ENCODE results near the gene LIN9. TPM values are rescaled to one million over a fixed set of nuclear protein-coding genes. Genes with fewer than 3 reads are reported as not detected.

LIN9 gene
- total RNA-seq, 1 donor from 2014 or later: 8.2 TPM

- Mint-ChIP-seq H3K27me3 (no peaks in the 10 kb centered on the region), H3K4me3 (ENCODE audit: low read depth) (no peak overlapping the region), H3K27ac (no peak overlapping the region), H3K4me1 (ENCODE audit: low read depth) (peaks cover 7% of the 10 kb centered on the region), H3K36me3 (ENCODE audit: insufficient read depth) (peaks cover 3% of the 10 kb centered on the region), H3K9me3 (ENCODE audit: low read depth) (no peaks in the 10 kb centered on the region)
- DNase-seq (ENCODE audit: low spot score, unreplicated experiment): no peak
- no peak for TF ChIP-seq CTCF (IDR thresholded peaks at IDR 0.05; ENCODE audit: unreplicated experiment)
Measured at GRCh38 chr1:226353698-226354525, 44.9 kb upstream of the LIN9 start.

DNA sequence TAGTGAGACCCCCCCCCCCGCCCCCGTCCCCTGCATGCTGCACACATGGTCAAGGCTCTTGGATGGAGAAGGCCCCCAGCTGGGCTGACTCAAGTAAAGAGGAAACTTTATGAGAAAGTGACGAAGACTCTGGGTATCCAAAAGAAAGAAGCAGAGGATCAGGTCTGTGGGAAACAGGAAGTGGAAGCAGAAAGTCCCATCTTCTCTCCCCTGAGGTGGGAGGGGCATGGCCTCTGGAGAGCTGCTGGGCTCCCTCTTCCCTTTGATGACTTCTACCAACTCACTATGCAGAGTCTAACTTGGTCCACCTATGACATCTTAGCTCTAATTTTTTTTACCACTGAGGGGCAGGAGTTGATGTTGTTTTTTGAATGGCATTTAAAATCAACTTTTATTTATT lies 42.7 kb upstream of the LIN9 start:
- peaks cover 8% of the 10 kb centered on the region for H3K4me1 Mint-ChIP-seq (ENCODE audit: low read depth)
- H3K36me3 Mint-ChIP-seq (ENCODE audit: insufficient read depth): no peaks in the 10 kb centered on the region
- no peaks in the 10 kb centered on the region for H3K27me3 Mint-ChIP-seq
- no peak for TF ChIP-seq CTCF (IDR thresholded peaks at IDR 0.05; ENCODE audit: unreplicated experiment)
- peak overlapping the region; percentile 52 for H3K27ac Mint-ChIP-seq
- no peak overlapping the region for H3K4me3 Mint-ChIP-seq (ENCODE audit: low read depth)
- H3K9me3 Mint-ChIP-seq (ENCODE audit: low read depth): no peaks in the 10 kb centered on the region
- DNase-seq (ENCODE audit: low spot score, unreplicated experiment): no peak

DNA sequence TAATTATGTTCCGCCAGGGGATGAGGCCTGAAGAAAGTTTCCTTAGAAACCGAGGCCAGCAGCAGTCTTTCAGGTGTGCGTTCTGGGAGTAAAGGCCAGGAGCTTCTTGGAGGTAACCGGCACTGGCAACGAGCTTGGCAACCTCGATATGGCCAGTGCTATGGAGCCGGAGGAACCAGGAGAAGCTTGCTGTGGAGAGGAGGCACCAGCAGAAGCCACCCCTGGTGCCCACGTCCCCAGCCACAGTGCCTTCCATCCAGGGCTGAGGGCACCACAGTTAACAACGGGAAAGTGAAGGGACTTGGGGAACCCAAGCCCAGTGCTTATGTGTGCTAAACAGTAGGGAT lies 41.5 kb upstream of the LIN9 start:
- TF ChIP-seq CTCF (IDR thresholded peaks at IDR 0.05; ENCODE audit: unreplicated experiment): no peak
- Mint-ChIP-seq H3K36me3 (ENCODE audit: insufficient read depth) (no peaks in the 10 kb centered on the region), H3K9me3 (ENCODE audit: low read depth) (no peaks in the 10 kb centered on the region), H3K27ac (peak overlapping the region; percentile 5), H3K4me1 (ENCODE audit: low read depth) (peaks cover 8% of the 10 kb centered on the region), H3K4me3 (ENCODE audit: low read depth) (no peak overlapping the region), H3K27me3 (no peaks in the 10 kb centered on the region)
- no peak for DNase-seq (ENCODE audit: low spot score, unreplicated experiment)

DNA sequence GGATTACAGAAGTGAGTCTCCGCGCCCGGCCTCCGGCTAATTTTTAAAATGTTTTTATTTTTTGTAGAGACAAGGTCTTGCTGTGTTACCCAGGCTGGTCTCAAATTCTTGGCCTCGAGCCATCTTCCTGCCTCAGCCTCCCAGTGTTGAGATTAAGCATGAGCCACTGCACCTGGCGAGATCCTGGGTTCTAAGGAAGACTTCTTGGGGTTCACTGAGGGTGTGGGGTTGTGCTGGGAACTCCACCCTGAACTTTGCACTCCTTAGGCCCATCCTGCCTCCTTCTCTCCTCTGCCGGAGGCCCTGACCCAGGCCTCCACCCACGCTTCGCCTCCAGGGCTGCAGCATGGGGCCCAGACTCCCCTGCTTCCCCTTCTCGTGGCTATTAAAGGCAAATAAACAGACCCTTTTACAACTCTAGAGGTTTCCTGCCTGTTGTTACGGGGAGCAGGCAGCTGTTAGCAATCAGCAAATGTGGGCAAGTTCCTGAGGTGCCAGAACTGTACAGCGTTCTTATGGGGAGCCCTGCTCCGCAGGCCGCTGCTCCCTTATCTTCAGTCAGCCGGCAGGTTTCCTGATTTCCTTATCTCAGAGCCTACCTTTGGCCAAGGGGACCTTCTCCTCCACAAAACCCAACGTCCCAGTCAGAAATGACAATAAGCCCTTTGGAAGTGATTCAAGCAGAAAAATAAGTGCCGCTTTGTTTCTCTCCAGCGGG lies 41.0 kb upstream of the LIN9 start:
- Mint-ChIP-seq H3K4me1 (ENCODE audit: low read depth) (peaks cover 8% of the 10 kb centered on the region), H3K36me3 (ENCODE audit: insufficient read depth) (no peaks in the 10 kb centered on the region), H3K27ac (no peak overlapping the region), H3K4me3 (ENCODE audit: low read depth) (no peak overlapping the region), H3K27me3 (no peaks in the 10 kb centered on the region), H3K9me3 (ENCODE audit: low read depth) (no peaks in the 10 kb centered on the region)
- no peak for TF ChIP-seq CTCF (IDR thresholded peaks at IDR 0.05; ENCODE audit: unreplicated experiment)
- no peak for DNase-seq (ENCODE audit: low spot score, unreplicated experiment)

GRCh38 chr1:226349081-226349480 lies 40.1 kb upstream of the LIN9 start:
- Mint-ChIP-seq H3K27ac (no peak overlapping the region), H3K4me3 (ENCODE audit: low read depth) (no peak overlapping the region), H3K4me1 (ENCODE audit: low read depth) (peaks cover 8% of the 10 kb centered on the region), H3K9me3 (ENCODE audit: low read depth) (no peaks in the 10 kb centered on the region), H3K36me3 (ENCODE audit: insufficient read depth) (no peaks in the 10 kb centered on the region), H3K27me3 (no peaks in the 10 kb centered on the region)
- no peak for DNase-seq (ENCODE audit: low spot score, unreplicated experiment)
- no peak for TF ChIP-seq CTCF (IDR thresholded peaks at IDR 0.05; ENCODE audit: unreplicated experiment)

Data from progenitor cell of endocrine pancreas (in vitro differentiated cells).